Inflammatory macrophage treated with lipopolysaccharide for 4 hours (primary cell): ENCODE data around the gene ANTKMT.
"Not testable (repeated sequence)": the region's sequence is repeated elsewhere in the genome, so short reads cannot be mapped to it uniquely, and the experiment has no call there.

Source experiments
- DNase-seq: peaks from one replicate; pipeline ENCODE4 v3.0.0-alpha.2; 2020

ANTKMT gene

GRCh38 chr16:728890-729744 lies 8.2 kb downstream of the ANTKMT start:
- no peak for DNase-seq

GRCh38 chr16:729768-730665 lies 9.1 kb downstream of the ANTKMT start:
- no peak for DNase-seq

GRCh38 chr16:730666-731509 lies 9.9 kb downstream of the ANTKMT start:
- DNase-seq = no peak

GRCh38 chr16:732332-732731 lies 11.4 kb downstream of the ANTKMT start:
- DNase-seq = no peak

GRCh38 chr16:732936-733335 lies 12.0 kb downstream of the ANTKMT start:
- no peak for DNase-seq

GRCh38 chr16:733382-734207 lies 12.6 kb downstream of the ANTKMT start:
- no peak for DNase-seq

GRCh38 chr16:734208-734980 lies 13.4 kb downstream of the ANTKMT start:
- no peak for DNase-seq

GRCh38 chr16:734981-735881 lies 14.3 kb downstream of the ANTKMT start:
- DNase-seq = no peak

- DNase-seq = no peak
These were observed 15.1 kb downstream of the ANTKMT start for GRCh38 chr16:735982-736453.

GRCh38 chr16:736936-737481 lies 16.1 kb downstream of the ANTKMT start:
- no peak for DNase-seq

- DNase-seq = no peak
These were observed 18.9 kb downstream of the ANTKMT start for GRCh38 chr16:739560-740458.

GRCh38 chr16:740459-740763 lies 19.5 kb downstream of the ANTKMT start:
- DNase-seq = no peak

GRCh38 chr16:740764-741505 lies 20.0 kb downstream of the ANTKMT start, which contains the start of gene CIAO3:
Gene CIAO3, minus strand, starts transcription at chr16:740997. Its CDS starts 12 bp downstream, at chr16:740985.
- DNase-seq = peak; percentile 85

GRCh38 chr16:741986-742629 lies 21.2 kb downstream of the ANTKMT start:
- DNase-seq = no peak

- not testable (repeated sequence) for DNase-seq
These were observed 21.9 kb downstream of the ANTKMT start for GRCh38 chr16:742894-743293.

- DNase-seq = no peak
These were observed 23.0 kb downstream of the ANTKMT start for GRCh38 chr16:743794-744500.

- no peak for DNase-seq
These were observed 24.8 kb downstream of the ANTKMT start for GRCh38 chr16:745739-746138.
